Activated CD8-positive, alpha-beta memory T cell treated with anti-CD3 and anti-CD28 coated beads for 1 hour (primary cell): Measurements from ENCODE around the gene KIF15.
"Not testable (repeated sequence)": the region's sequence is repeated elsewhere in the genome, so short reads cannot be mapped to it uniquely, and the experiment has no call there.

Experiments used
- DNase-seq, 2 donors: peaks; one replicate each; pipeline ENCODE4 v3.0.0-alpha.2; 2020; ENCODE audit warnings: low read depth in 1 of 2; ENCODE audit errors: extremely low read depth in 1 of 2

The KIF15 gene

GRCh38 chr3:44761424-44762169, at the start of gene KIF15, which contains the start of gene KIAA1143:
Gene KIF15 (plus strand): TSS chr3:44761794. CDS start chr3:44761866, 72 bp downstream.
Gene KIAA1143 (minus strand): TSS chr3:44761619. CDS start chr3:44761602, 17 bp downstream.
- DNase-seq = peak; percentile 92 to 98

GRCh38 chr3:44712455-44713075, 49.0 kb upstream of the KIF15 start, which contains the start of gene ZNF502:
Gene ZNF502 (plus strand): TSS chr3:44712660. CDS start chr3:44720262, 7,602 bp downstream.
- peak in 1 of 2 donors; percentile 51 for DNase-seq

- DNase-seq = no peak
Observed at GRCh38 chr3:44721231-44722102, 40.1 kb upstream of the KIF15 start.

- DNase-seq = no peak
Observed at GRCh38 chr3:44722103-44722401, 39.5 kb upstream of the KIF15 start.

GRCh38 chr3:44729384-44729910, 32.1 kb upstream of the KIF15 start, which contains the start of gene ZNF501:
Gene ZNF501 (plus strand): TSS chr3:44729635. CDS start chr3:44734422, 4,787 bp downstream.
- DNase-seq = peak; percentile 56 to 76

- no peak for DNase-seq
Observed at GRCh38 chr3:44734646-44735168, 26.9 kb upstream of the KIF15 start.

- DNase-seq = no peak
Observed at GRCh38 chr3:44761101-44761423, 532 bp upstream of the KIF15 start.

- no peak for DNase-seq
Observed at GRCh38 chr3:44762170-44762677, 630 bp downstream of the KIF15 start.

- DNase-seq = no peak
Observed at GRCh38 chr3:44762690-44763089, 1.1 kb downstream of the KIF15 start.

GRCh38 chr3:44764248-44764647, 2.7 kb downstream of the KIF15 start:
- DNase-seq = no peak

GRCh38 chr3:44771424-44772098, 10.0 kb downstream of the KIF15 start:
- no peak for DNase-seq

- no peak for DNase-seq
Observed at GRCh38 chr3:44772099-44772442, 10.5 kb downstream of the KIF15 start.

- no peak for DNase-seq
Observed at GRCh38 chr3:44782891-44783290, 21.3 kb downstream of the KIF15 start.

GRCh38 chr3:44795197-44795596, 33.6 kb downstream of the KIF15 start:
- no peak for DNase-seq

- DNase-seq = no peak
Observed at GRCh38 chr3:44802011-44802410, 40.4 kb downstream of the KIF15 start.

GRCh38 chr3:44803298-44803697, 41.7 kb downstream of the KIF15 start:
- DNase-seq = no peak

- no peak for DNase-seq
Observed at GRCh38 chr3:44805960-44806359, 44.4 kb downstream of the KIF15 start.

GRCh38 chr3:44814751-44815150, 53.2 kb downstream of the KIF15 start:
- DNase-seq = no peak

- not testable (repeated sequence) for DNase-seq
Observed at GRCh38 chr3:44816334-44816733, 54.7 kb downstream of the KIF15 start.

GRCh38 chr3:44821206-44821605, 59.6 kb downstream of the KIF15 start:
- DNase-seq = not testable (repeated sequence)
